Jurkat, Clone E6-1 (cell line): Measurements from ENCODE around the gene ERAP2.
"Not testable (repeated sequence)": the region's sequence is repeated elsewhere in the genome, so short reads cannot be mapped to it uniquely, and the experiment has no call there.

Experiments
- DNase-seq: peaks from one replicate; pipeline ENCODE4 v3.0.0-alpha.2; 2011; ENCODE audit warnings: low read depth, low spot score
- H3K4me3 ChIP-seq: 2 replicates; pipeline ENCODE4 v1.5.1; 2011; ENCODE audit warnings: mild to moderate bottlenecking, low read length, control low read depth, moderate library complexity

The ERAP2 gene

GRCh38 chr5:96857924-96858323 lies 18.4 kb upstream of the ERAP2 start:
- H3K4me3 ChIP-seq: no peak overlapping the region
- DNase-seq: no peak

DNA sequence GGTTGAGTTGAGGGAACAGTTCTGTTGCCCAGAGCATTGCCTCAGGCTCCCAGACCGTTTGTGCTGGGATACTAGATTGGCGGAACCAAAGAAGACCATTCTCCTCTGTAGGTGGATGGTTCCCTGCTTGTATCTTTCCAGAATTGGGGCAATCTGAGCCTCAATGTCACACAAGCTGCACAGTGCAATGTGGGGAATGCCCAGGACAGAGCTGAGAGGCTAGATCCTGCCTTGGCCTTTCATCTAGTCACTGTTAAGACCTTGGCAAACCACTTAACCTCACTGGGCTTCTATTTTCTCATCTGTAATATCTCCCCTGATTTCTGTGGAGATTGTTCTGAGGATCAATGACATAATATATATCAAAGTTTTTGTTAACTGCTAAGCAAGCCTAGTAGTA lies 16.9 kb upstream of the ERAP2 start:
- no peak for DNase-seq
- H3K4me3 ChIP-seq: no peak overlapping the region

GRCh38 chr5:96861076-96861475 lies 15.2 kb upstream of the ERAP2 start:
- peak; percentile 60 for DNase-seq
- no peak overlapping the region for H3K4me3 ChIP-seq

DNA sequence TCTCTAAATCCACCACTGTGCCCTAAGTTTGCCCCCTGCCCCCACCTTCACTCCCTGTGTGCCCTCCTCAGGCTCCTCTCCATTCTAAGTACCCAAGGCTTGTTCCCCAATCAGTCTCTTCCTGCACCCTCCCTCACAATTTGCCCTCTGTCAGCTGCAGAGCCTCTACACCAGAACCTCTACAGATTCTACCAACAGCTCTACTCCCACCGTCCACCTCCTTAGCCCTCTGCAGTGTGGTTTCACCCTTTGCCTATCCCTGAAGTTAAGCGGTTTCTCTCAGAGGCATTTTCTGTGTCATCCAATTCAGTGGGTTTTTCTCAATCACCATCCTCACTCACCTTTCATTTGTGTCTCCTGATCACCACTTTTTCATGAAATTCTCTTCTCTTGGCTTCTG lies 13.2 kb upstream of the ERAP2 start:
- no peak for DNase-seq
- no peak overlapping the region for H3K4me3 ChIP-seq

- no peak for DNase-seq
- no peak overlapping the region for H3K4me3 ChIP-seq
These were observed 12.2 kb upstream of the ERAP2 start for GRCh38 chr5:96863949-96864584.

DNA sequence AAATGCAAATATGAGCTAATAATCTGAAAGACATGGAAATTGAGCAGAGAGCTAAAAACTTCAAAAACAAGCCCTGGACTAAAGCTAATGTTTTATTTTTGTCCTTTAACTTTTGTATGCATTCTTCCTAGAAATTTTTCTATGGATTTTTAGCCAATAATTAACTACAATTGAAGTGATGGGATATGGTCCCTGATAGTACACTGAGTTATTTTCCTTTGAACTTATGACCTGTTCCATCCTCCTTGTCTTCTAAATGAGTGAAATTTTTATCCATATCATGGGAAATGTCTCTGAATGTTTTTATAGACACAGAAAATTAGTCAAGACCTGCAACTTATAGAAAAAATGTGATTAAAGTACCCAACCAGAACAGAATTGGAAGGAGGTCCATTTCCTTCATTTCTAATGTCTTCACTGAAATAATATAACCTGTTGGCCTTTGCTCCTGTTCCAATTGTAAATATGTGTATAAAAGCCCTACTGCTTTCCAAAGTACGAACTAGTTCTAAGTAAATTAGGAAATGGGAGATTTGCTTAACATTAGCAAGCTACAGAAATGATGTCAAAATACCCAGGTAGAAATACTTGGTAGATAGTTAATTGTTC lies 11.3 kb upstream of the ERAP2 start:
- H3K4me3 ChIP-seq: no peak overlapping the region
- no peak for DNase-seq

DNA sequence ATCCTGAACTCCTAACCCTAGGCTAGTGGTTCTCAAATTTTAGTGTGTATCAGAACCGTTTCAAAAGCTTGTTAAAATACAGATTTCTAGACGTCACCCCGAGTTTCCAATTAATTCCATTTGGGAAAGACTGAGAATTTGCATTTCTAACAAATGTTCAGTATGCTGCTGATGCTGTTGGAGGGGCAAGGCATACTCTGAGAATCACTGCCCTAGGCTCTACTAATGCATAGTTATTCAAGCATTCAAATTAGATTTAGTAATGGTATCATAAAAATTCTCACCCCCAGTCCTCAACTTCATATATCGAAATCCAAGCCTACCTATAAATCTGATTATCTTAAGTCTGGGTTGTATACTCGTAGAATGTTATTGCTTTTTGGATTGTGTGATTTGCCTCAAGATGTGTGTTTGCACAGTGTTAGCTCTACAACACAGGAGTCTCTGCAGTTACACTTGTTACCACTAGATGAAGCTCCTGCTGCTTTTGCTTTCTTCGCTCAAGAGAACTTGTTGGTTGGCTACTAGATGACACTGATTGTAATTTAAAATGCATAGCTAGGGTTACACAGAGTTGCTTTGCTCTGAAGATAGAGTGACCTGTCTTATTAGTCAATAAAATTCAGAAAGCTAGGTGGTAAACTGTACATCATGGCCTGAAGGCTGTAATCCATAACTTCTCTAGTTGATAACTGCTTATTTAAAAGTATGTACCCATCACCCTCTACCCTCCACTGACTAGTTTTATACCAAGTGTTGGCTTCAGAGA lies 7.5 kb upstream of the ERAP2 start:
- H3K4me3 ChIP-seq: no peak overlapping the region
- peak; percentile 82 for DNase-seq

GRCh38 chr5:96869372-96869641 lies 7.0 kb upstream of the ERAP2 start:
- DNase-seq: no peak
- H3K4me3 ChIP-seq: no peak overlapping the region

DNA sequence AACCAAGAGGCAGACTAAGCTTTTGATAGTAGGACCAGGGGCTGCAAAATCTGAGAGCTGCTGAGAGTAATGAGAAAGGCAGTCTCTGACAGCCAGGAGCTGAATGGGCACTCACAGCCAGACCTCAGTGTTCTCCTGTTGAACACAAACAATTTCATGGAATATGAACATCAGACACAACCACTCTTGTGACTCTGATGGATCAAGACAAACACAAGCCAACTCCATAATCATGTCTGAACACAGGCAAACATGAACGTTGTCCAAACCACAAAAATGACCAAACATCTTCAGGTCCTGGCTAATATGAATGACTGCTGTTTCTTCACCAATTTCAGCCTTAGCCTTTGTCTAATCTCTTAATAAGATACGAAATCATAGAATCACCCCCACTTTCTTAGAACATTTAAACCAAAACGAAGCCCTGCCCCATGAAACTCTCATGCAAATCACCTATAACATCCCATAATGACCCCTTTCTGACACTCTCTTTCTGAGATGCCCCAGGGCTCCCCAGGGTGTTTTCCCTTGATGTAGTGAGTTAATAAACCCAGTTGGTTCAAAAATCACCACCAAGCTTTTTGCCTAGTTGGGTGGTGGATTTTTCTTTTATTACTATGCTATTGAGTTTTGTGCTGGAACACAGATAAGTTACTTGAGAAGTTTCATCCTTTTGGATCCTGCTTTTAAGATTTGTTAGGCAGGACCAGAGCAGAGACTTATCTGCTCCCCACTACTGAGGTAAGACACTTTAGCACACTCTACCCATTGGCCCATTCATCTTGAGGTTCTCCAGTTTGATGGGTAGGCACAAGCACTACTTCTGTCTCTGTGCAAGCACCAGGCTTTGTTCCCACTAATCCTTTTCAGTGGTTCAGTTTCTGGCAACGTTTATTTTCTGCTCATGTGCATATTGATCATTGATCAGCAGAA lies 5.9 kb upstream of the ERAP2 start:
- no peak overlapping the region for H3K4me3 ChIP-seq

DNA sequence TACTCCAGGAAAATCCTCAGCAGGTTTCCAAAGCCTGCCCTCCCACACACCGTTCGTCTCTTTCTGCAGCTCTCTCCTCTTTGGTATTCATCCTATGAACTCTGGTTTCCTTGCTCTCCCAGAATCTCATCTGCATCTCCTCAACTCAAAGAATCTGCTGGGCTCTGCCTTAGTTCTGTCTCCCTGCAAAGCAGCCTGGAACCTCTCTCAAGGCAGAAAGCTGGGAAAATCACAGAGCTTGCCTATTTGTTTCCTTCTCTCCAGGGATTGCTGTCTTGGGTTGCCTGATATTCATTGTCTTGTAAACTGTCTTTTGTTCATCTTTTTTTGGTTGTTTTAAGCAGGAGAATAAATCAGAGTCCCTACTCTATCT lies 5.3 kb upstream of the ERAP2 start:
- no peak for DNase-seq
- no peak overlapping the region for H3K4me3 ChIP-seq

More for the DNA sequence above, 5.9 kb upstream of the ERAP2 start:
- DNase-seq: no peak

DNA sequence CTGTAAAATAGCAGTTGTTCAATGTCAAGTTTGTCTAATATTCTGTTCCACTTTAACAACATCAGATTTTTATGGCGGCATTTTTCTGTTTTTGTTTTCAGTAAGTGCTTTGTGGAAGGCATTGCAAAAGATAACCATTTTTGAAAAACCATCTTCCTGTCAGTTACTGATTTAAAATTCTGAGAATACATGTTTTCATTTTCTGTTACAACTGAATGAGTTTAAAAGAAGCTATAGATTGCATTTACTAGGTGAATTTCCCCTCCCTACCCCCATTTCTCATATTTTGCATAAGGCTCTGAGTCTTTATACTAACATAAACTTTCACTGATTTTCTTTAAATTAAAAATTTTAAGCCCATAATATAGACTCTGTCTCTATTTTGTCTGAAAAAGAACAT lies 4.6 kb upstream of the ERAP2 start:
- no peak for DNase-seq
- no peak overlapping the region for H3K4me3 ChIP-seq

- DNase-seq: no peak
- H3K4me3 ChIP-seq: no peak overlapping the region
These were observed 2.9 kb upstream of the ERAP2 start for GRCh38 chr5:96873449-96873848.

GRCh38 chr5:96874631-96875030 lies 1.7 kb upstream of the ERAP2 start:
- H3K4me3 ChIP-seq: no peak overlapping the region
- DNase-seq: no peak

GRCh38 chr5:96875791-96876291 lies 459 bp upstream of the ERAP2 start:
- peak; percentile 73 for DNase-seq

DNA sequence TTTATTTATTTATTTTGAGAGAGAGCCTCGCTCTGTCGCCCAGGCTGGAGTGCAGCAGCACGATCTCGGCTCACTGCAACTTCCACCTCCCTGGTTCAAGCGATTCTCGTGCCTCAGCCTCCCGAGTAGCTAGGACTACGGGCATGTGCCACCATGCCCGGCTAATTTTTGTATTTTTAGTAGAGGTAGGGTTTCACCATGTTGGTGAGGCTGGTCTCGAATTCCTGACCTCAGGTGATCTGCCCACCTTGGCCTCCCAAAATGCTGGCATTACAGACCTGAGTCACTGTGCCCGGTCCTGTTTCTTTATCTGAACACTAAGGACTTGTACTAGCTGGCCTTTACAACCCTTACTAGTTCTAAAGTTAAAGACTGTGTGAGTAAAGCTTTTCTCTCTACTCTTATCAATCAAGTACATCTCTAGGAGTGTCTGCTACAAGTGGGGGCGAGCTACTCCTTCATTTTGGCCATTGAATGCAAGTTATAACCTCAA lies 723 bp downstream of the ERAP2 start:
- DNase-seq: not testable (repeated sequence)
- peak overlapping the region; percentile 71 for H3K4me3 ChIP-seq

More at GRCh38 chr5:96875791-96876291, 459 bp upstream of the ERAP2 start:
- peak overlapping the region; percentile 71 for H3K4me3 ChIP-seq

DNA sequence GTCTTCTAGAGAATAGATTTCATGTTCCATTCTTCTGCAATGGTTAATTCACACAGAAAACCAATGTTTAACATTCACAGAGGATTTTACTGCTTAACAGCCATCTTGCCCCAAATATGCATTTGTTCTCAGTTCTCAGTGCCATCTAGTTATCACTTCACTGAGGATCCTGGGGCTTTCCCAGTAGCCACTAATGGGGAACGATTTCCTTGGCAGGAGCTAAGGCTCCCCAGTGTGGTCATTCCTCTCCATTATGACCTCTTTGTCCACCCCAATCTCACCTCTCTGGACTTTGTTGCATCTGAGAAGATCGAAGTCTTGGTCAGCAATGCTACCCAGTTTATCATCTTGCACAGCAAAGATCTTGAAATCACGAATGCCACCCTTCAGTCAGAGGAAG lies 3.4 kb downstream of the ERAP2 start:
- DNase-seq: no peak
- no peak overlapping the region for H3K4me3 ChIP-seq

GRCh38 chr5:96880444-96881164 lies 4.3 kb downstream of the ERAP2 start:
- no peak for DNase-seq
- no peak overlapping the region for H3K4me3 ChIP-seq

GRCh38 chr5:96881511-96882115 lies 5.3 kb downstream of the ERAP2 start:
- DNase-seq: no peak
- H3K4me3 ChIP-seq: no peak overlapping the region
